ENCODE results near the gene NFIC.
A peak's percentile ranks its signal among the peaks of the same experiment; 100 is the strongest.

Gene NFIC

DNA sequence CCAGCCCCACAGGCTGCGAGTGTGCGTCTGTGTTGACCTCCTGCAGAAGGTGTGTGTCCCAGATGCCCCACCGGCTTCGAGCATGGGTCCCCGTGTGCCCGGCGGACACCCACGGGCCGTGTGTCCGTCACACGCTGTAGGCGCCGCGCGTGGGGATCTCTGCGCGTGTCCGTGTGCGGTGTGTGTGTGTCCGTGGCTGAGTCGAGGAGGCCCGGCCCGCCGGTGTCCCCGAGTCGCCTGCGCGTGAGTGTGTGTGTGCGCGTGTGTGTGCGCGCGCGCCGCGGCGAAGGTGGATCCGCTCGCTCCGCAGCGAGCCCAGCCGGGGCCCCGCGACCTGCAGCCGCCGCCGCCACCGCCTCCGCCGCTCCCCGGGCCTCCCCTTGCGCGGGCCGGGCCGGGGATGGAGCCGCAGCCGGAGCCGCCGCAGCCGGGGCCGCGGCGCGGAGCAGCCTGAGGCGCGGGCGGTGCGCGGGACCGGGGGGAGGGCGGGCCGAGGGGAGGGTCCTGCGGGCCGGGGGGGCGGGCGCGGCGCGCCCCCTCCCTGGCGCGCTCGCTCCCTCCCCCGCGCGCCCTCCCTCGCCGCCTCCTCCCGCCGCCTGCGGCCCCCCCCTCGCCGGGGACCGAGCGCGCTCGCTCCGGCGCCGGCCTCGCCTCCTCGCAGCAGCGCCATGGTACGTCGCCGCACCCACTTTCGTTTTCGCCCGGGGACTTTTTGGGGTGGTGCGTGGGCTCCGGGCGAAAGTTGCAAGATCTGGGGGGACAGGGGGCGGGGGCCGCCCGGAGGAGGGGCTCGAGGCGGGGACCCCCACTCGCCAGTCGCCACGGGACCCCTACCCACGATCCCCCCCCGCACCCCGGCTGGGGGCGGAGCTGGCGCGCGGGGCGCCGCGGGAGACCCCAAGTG, 7.1 kb upstream of the NFIC start:
- no peak overlapping the region for H3K27ac ChIP-seq (ENCODE audit: low read depth, low read length)
- TF ChIP-seq EZH2phosphoT487 (IDR thresholded peaks at IDR 0.05; ENCODE audit: borderline replicate concordance, low read length): no peak
- TF ChIP-seq, protein P1, sequence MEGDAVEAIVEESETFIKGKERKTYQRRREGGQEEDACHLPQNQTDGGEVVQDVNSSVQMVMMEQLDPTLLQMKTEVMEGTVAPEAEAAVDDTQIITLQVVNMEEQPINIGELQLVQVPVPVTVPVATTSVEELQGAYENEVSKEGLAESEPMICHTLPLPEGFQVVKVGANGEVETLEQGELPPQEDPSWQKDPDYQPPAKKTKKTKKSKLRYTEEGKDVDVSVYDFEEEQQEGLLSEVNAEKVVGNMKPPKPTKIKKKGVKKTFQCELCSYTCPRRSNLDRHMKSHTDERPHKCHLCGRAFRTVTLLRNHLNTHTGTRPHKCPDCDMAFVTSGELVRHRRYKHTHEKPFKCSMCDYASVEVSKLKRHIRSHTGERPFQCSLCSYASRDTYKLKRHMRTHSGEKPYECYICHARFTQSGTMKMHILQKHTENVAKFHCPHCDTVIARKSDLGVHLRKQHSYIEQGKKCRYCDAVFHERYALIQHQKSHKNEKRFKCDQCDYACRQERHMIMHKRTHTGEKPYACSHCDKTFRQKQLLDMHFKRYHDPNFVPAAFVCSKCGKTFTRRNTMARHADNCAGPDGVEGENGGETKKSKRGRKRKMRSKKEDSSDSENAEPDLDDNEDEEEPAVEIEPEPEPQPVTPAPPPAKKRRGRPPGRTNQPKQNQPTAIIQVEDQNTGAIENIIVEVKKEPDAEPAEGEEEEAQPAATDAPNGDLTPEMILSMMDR (IDR thresholded peaks at IDR 0.05; ENCODE audit: low read depth, low read length, poor library complexity, severe bottlenecking): no peak

DNA sequence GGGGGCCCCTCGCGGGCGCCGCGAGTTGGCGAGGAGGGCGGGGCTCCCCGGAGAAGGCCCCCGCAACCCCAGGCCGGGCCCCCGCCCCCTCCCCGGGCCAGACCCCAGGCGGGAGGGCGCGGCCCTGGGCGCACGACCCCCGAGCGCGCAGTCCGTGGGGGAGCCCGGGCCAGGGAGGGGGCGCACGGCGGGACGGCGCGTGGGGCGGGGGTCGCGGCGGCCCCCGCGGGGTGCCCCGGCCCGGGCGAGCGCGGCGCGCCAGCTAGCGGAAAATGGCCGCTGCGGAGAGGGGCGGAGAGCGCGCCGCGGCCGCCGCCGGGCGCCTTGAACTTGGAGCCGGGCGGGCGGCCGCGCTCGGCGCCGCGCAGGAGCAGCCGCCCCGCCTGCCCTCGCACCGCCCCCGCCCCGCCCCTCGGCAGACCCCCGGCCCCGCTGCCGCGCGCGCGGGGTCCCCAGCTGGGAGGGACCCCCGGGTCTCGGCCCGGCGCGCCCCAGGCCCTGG, 6.4 kb upstream of the NFIC start:
- Histone ChIP-seq H3F3A (ENCODE audit: control insufficient read depth, insufficient read depth) (no peaks in the 10 kb centered on the region), H3K36me3 (ENCODE audit: control insufficient read depth, low read length) (no peaks in the 10 kb centered on the region), H3K79me2 (ENCODE audit: control insufficient read depth, low read length) (no peaks in the 10 kb centered on the region), H3K9me2 (replicated peaks; ENCODE audit: control insufficient read depth, low read length) (no peaks in the 10 kb centered on the region), H4K20me1 (ENCODE audit: control insufficient read depth, insufficient read depth, low read depth, low read length) (no peaks in the 10 kb centered on the region), H3K4me1 (ENCODE audit: control insufficient read depth, low read length) (peaks cover 10% of the 10 kb centered on the region), H3K27me3 (ENCODE audit: control insufficient read depth, low read length) (peaks cover 64% of the 10 kb centered on the region), H3K4me2 (ENCODE audit: low read length) (peak overlapping the region; percentile 46), H3K4me3 (ENCODE audit: low read length) (peak overlapping the region; percentile 60), H3K27ac (ENCODE audit: low read depth, low read length) (no peak overlapping the region), H3K9me3 (ENCODE audit: control insufficient read depth, insufficient read depth, low read length) (no peaks in the 10 kb centered on the region)
- TF ChIP-seq, protein P1 (IDR thresholded peaks at IDR 0.05; ENCODE audit: low read depth, low read length, poor library complexity, severe bottlenecking): no peak
- TF ChIP-seq EZH2phosphoT487 (IDR thresholded peaks at IDR 0.05; ENCODE audit: borderline replicate concordance, low read length): no peak

More for the DNA sequence above, 7.1 kb upstream of the NFIC start:
- no peaks in the 10 kb centered on the region for H3K36me3 ChIP-seq (ENCODE audit: control insufficient read depth, low read length)
- peaks cover 10% of the 10 kb centered on the region for H3K4me1 ChIP-seq (ENCODE audit: control insufficient read depth, low read length)
- H3K79me2 ChIP-seq (ENCODE audit: control insufficient read depth, low read length): no peaks in the 10 kb centered on the region
- H3K4me3 ChIP-seq (ENCODE audit: low read length): peak overlapping the region; percentile 60
- no peaks in the 10 kb centered on the region for H3F3A ChIP-seq (ENCODE audit: control insufficient read depth, insufficient read depth)
- no peaks in the 10 kb centered on the region for H3K9me2 ChIP-seq (replicated peaks; ENCODE audit: control insufficient read depth, low read length)
- H3K4me2 ChIP-seq (ENCODE audit: low read length): peak overlapping the region; percentile 46
- no peaks in the 10 kb centered on the region for H3K9me3 ChIP-seq (ENCODE audit: control insufficient read depth, insufficient read depth, low read length)
- no peaks in the 10 kb centered on the region for H4K20me1 ChIP-seq (ENCODE audit: control insufficient read depth, insufficient read depth, low read depth, low read length)
- peaks cover 58% of the 10 kb centered on the region for H3K27me3 ChIP-seq (ENCODE audit: control insufficient read depth, low read length)

DNA sequence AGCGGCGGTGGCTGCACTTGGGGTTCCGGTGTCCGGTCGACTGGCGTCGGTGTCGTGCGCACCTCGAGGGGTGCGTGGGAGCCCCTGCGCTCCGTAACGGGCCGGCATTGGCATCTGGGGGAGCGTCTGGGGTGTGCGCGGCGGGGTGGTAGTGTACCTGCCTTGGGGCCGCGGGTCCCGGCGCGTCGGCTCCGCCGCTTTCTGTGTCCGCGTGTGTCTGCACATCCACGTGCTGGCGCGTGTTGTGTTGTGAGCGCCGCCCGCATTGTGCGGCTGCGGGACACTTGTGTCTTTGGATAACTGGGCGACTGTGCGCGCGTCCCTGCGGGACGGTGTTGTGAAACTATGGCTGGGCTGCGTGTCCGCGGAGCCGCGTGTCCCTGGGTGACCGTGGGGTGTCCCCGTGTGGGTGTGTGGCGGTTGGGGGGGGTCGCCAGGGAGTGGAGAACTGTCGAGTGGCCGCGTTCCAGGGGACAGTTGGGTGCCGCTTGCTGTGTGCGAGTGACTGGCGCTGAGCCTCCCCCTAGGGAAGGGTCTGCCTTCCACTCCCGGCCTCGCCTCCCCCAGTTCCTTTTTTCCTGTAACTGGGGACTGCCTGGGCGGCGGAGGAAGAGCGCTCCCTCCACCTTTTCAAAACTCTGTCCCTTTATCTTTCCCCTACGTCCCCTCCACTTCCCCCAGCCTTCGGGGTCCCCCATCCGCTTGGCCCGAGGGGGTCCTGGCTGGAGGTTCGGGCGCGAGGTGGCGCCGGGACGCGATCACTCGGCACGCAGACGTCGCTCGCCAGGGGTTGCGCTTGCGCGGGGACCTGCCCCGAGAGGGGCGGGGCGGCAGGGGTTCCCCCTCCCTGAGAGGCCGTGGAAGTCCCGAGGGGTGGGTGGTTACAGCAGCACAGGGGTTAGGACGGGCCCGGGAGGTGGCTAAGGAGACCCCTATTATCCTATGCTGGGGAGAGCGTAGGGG, 5.7 kb upstream of the NFIC start:
- Histone ChIP-seq H3K79me2 (ENCODE audit: control insufficient read depth, low read length) (no peaks in the 10 kb centered on the region), H3K9me3 (ENCODE audit: control insufficient read depth, insufficient read depth, low read length) (no peaks in the 10 kb centered on the region), H3K36me3 (ENCODE audit: control insufficient read depth, low read length) (no peaks in the 10 kb centered on the region), H3K4me1 (ENCODE audit: control insufficient read depth, low read length) (peaks cover 10% of the 10 kb centered on the region), H3K4me3 (ENCODE audit: low read length) (peak overlapping the region; percentile 39; the same call in 1 of the 2 replicates), H3F3A (ENCODE audit: control insufficient read depth, insufficient read depth) (no peaks in the 10 kb centered on the region), H3K4me2 (ENCODE audit: low read length) (peak overlapping the region; percentile 43), H3K27ac (ENCODE audit: low read depth, low read length) (no peak overlapping the region), H3K9me2 (replicated peaks; ENCODE audit: control insufficient read depth, low read length) (no peaks in the 10 kb centered on the region), H3K27me3 (ENCODE audit: control insufficient read depth, low read length) (peaks cover 72% of the 10 kb centered on the region), H4K20me1 (ENCODE audit: control insufficient read depth, insufficient read depth, low read depth, low read length) (no peaks in the 10 kb centered on the region)
- TF ChIP-seq, protein P1 (IDR thresholded peaks at IDR 0.05; ENCODE audit: low read depth, low read length, poor library complexity, severe bottlenecking): no peak
- TF ChIP-seq EZH2phosphoT487 (IDR thresholded peaks at IDR 0.05; ENCODE audit: borderline replicate concordance, low read length): peak; percentile 55

All from DOHH2 (cell line).